Measurements from ENCODE around the gene GALK2.

GALK2 gene

GRCh38 chr15:49279521-49280456, 109.7 kb downstream of the GALK2 start:
- no peak for DNase-seq (ENCODE audit: low read depth)
- H3K4me3 ChIP-seq (replicated peaks; ENCODE audit: low read depth, low read length) = no peak overlapping the region
- no peak for TF ChIP-seq CTCF (IDR thresholded peaks at IDR 0.05; ENCODE audit: low read length, missing control alignments)

- no peak overlapping the region for H3K4me3 ChIP-seq (replicated peaks; ENCODE audit: low read depth, low read length)
- DNase-seq (ENCODE audit: low read depth) = peak; percentile 71
- no peak for TF ChIP-seq CTCF (IDR thresholded peaks at IDR 0.05; ENCODE audit: low read length, missing control alignments)
Observed at GRCh38 chr15:49282366-49282765, 112.3 kb downstream of the GALK2 start.

- DNase-seq (ENCODE audit: low read depth) = peak; percentile 15
- H3K4me3 ChIP-seq (replicated peaks; ENCODE audit: low read depth, low read length) = no peak overlapping the region
- TF ChIP-seq CTCF (IDR thresholded peaks at IDR 0.05; ENCODE audit: low read length, missing control alignments) = no peak
Observed at GRCh38 chr15:49286649-49287404, 116.8 kb downstream of the GALK2 start.

GRCh38 chr15:49287481-49287880, 117.4 kb downstream of the GALK2 start:
- no peak for DNase-seq (ENCODE audit: low read depth)
- no peak overlapping the region for H3K4me3 ChIP-seq (replicated peaks; ENCODE audit: low read depth, low read length)

GRCh38 chr15:49288391-49288790, 118.3 kb downstream of the GALK2 start:
- TF ChIP-seq CTCF (IDR thresholded peaks at IDR 0.05; ENCODE audit: low read length, missing control alignments) = no peak
- H3K4me3 ChIP-seq (replicated peaks; ENCODE audit: low read depth, low read length) = no peak overlapping the region
- no peak for DNase-seq (ENCODE audit: low read depth)

More at GRCh38 chr15:49287481-49287880, 117.4 kb downstream of the GALK2 start:
- no peak for TF ChIP-seq CTCF (IDR thresholded peaks at IDR 0.05; ENCODE audit: low read length, missing control alignments)

- no peak for DNase-seq (ENCODE audit: low read depth)
- H3K4me3 ChIP-seq (replicated peaks; ENCODE audit: low read depth, low read length) = no peak overlapping the region
- no peak for TF ChIP-seq CTCF (IDR thresholded peaks at IDR 0.05; ENCODE audit: low read length, missing control alignments)
Observed at GRCh38 chr15:49290191-49290590, 120.1 kb downstream of the GALK2 start.

Measured in fibroblast of pulmonary artery (primary cell).